Gastrocnemius medialis (tissue), 4 donors: Measurements from ENCODE around the gene KDM6A. TPM values are rescaled to one million over a fixed set of nuclear protein-coding genes. Genes with fewer than 3 reads are reported as not detected.

Experiments used
- ATAC-seq, 2 donors: fragments of 150-250 bp; one replicate each; pipeline ENCODE4 v1.9.1; 2016
- DNase-seq, 2 donors: peaks; one replicate each; pipeline ENCODE4 v3.0.0-alpha.2; 2019
- H3K27ac ChIP-seq, 4 donors: fragments of 200-600 bp; sonication (generic); 1 replicate in 1 of 4; 2 replicates in 3 of 4; pipeline ENCODE4 v1.5.1; 2016 to 2018; ENCODE audit warnings: mild to moderate bottlenecking in 2 of 4, moderate library complexity in 1 of 4
- H3K27me3 ChIP-seq, 3 donors: fragments of 200-600 bp; sonication (generic) in 2 of 3; 1 replicate in 1 of 3; 2 replicates in 2 of 3; pipeline versions ENCODE4 v1.5.1 to v1.6.0; 2016 to 2019; ENCODE audit warnings: mild to moderate bottlenecking in 1 of 3, moderate library complexity in 1 of 3
- H3K36me3 ChIP-seq, 2 donors: fragments of 200-600 bp; sonication (generic) in 1 of 2; one replicate each; pipeline ENCODE4 v1.5.1; 2017 to 2018
- H3K4me1 ChIP-seq, 2 donors: fragments of 200-600 bp; sonication (generic) in 1 of 2; one replicate each; pipeline ENCODE4 v1.5.1; 2016 to 2017; ENCODE audit warnings: mild to moderate bottlenecking in 2 of 2
- H3K4me3 ChIP-seq, 4 donors: fragments of 200-600 bp; sonication (generic) in 3 of 4; 1 replicate in 1 of 4; 2 replicates in 3 of 4; pipeline ENCODE4 v1.5.1; 2016 to 2019; ENCODE audit warnings: mild to moderate bottlenecking in 2 of 4
- H3K9me3 ChIP-seq, 3 donors: fragments of 200-600 bp; sonication (generic) in 2 of 3; 1 replicate in 1 of 3; 2 replicates in 2 of 3; pipeline ENCODE4 v1.5.1; 2016 to 2019
- POLR2A ChIP-seq, 2 donors: fragments of 450-650 bp; IDR thresholded peaks; one replicate each; pipeline ENCODE4 v1.6.1; 2017; ENCODE audit warnings: antibody characterized with exemption in 2 of 2, mild to moderate bottlenecking in 2 of 2, moderate library complexity in 2 of 2
- in situ Hi-C, 4 donors: fragments of 200-750 bp; cut with MboI; loops; one replicate each; pipeline versions ENCODE4 v1.15.0 to v1.8.0; 2017; ENCODE audit warnings: low sequenced_read_pairs in 4 of 4
- intact Hi-C: fragments of 100-400 bp; cut with DNase I; formaldehyde crosslinking; loops from one replicate; pipeline ENCODE4 v1.15.1; 2023; ENCODE audit warnings: low total_unique reads
- total RNA-seq, 4 donors: library from RNA; depleted of rRNA; stranded (reverse); fragments of >200 nt; gene quantifications; one replicate each; pipeline versions ENCODE4 v1.1.0 to v1.2.3, GENCODE V29; 2016
- TF ChIP-seq, protein P1 (sequence below), 5 experiments: fragments of 450-650 bp in 3 of 5; fragments of 200-600 bp in 2 of 5; sonication (generic) in 2 of 5; IDR thresholded peaks in 4 of 5; conservative IDR thresholded peaks in 1 of 5; 1 replicate in 4 of 5; 2 replicates in 1 of 5; pipeline ENCODE4 v1.5.1; 2016 to 2019; ENCODE audit warnings: antibody characterized with exemption in 5 of 5, mild to moderate bottlenecking in 3 of 5, moderate library complexity in 3 of 5

Gene KDM6A
- total RNA-seq, 4 donors from 2014 or later: 14.3 to 29.2 (median 20.1) TPM

DNA sequence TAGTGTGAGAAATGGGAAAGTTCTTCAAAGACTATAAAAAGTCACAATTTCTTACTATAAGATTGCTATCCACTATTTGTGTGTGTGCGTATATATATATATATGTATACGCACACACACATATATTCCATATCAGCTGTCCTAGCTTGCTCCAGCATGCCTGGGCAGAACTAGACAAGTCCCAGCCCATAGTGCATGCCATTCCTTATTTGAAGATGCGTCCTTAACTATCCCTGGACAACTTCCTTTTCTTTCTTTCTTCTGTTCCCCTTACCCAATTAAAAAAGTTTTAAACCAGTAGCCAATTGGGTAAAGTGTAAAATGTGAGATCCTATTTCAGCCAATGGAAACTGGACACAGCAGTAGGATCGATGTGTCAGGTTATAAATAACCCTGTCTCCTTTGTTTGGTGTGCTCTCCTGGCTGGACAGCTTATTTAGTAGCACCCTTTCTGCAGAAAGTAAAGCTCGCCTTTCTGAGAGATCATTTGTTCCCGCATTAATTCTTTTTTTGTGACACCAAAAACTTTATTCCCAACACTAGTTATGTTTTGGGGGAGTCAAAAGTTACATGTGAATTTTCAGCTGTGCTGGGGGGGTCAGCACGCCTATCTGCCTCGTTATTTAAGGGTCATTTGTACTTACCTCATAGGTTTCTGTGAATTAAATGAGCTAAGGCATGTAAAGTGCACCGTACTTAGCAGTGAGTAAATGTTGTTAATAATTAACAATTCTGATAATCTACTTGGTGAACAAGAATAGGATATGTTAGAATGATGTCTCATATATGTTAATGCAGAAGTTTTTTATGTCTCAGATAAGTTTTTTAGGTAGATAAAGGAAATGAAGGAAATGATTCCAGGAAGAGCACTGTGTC, 40.9 kb downstream of the KDM6A start:
- intact Hi-C loops (no loop called here), in situ Hi-C loops (no loop called here)
- Histone ChIP-seq H3K27ac (no peak overlapping the region), H3K9me3 (no peaks in the 10 kb centered on the region), H3K4me3 (no peak overlapping the region), H3K27me3 (no peaks in the 10 kb centered on the region), H3K4me1 (peaks cover 9 to 68% of the 10 kb centered on the region in 2 donors), H3K36me3 (no peaks in the 10 kb centered on the region)
- DNase-seq (no peak), ATAC-seq (no peak)
- no peak for TF ChIP-seq POLR2A (IDR thresholded peaks at IDR 0.05)
- TF ChIP-seq, protein P1, sequence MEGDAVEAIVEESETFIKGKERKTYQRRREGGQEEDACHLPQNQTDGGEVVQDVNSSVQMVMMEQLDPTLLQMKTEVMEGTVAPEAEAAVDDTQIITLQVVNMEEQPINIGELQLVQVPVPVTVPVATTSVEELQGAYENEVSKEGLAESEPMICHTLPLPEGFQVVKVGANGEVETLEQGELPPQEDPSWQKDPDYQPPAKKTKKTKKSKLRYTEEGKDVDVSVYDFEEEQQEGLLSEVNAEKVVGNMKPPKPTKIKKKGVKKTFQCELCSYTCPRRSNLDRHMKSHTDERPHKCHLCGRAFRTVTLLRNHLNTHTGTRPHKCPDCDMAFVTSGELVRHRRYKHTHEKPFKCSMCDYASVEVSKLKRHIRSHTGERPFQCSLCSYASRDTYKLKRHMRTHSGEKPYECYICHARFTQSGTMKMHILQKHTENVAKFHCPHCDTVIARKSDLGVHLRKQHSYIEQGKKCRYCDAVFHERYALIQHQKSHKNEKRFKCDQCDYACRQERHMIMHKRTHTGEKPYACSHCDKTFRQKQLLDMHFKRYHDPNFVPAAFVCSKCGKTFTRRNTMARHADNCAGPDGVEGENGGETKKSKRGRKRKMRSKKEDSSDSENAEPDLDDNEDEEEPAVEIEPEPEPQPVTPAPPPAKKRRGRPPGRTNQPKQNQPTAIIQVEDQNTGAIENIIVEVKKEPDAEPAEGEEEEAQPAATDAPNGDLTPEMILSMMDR (IDR thresholded peaks at IDR 0.05 in 4 of 5, conservative IDR thresholded peaks at IDR 0.05 in 1 of 5): no peak

DNA sequence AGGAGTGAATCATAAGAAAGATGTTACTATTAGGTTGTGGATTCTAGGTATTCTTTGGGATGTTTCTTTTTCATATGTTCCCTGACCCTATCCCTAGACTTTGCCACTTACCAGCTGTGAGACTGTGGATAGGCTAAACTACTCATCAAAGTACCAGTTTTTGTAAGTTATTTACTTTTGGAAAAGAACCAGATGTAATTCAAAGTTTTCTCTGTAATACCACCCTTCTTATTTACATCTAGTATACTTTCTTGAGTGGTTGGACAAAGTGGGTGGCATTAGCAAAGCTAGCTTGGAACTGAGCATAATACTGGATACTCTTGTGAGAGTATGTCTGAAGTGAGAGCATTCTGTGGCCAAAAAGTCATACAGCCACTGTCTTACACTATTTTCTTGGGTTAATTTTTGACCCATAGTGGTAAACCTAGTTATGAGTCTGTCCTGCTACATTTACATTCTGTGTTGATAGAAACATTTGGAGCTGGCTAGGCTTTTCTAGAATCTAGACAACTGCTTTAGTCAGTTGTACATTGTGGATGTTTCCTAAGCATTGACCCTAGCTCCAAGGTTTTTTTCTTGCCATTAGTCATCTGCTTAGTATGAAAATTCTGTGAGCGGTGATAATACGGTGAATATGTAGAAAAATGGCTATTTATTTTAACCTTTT, 41.7 kb downstream of the KDM6A start:
- in situ Hi-C loops: no loop called here
- no peak overlapping the region for H3K27ac ChIP-seq
- H3K9me3 ChIP-seq: no peaks in the 10 kb centered on the region
- no peaks in the 10 kb centered on the region for H3K36me3 ChIP-seq
- intact Hi-C loops: no loop called here
- DNase-seq: no peak
- TF ChIP-seq POLR2A (IDR thresholded peaks at IDR 0.05): no peak
- TF ChIP-seq, protein P1 (IDR thresholded peaks at IDR 0.05 in 4 of 5, conservative IDR thresholded peaks at IDR 0.05 in 1 of 5): no peak
- no peak for ATAC-seq
- no peak overlapping the region for H3K4me3 ChIP-seq
- H3K4me1 ChIP-seq: peaks cover 9 to 65% of the 10 kb centered on the region in 2 donors
- no peaks in the 10 kb centered on the region for H3K27me3 ChIP-seq

DNA sequence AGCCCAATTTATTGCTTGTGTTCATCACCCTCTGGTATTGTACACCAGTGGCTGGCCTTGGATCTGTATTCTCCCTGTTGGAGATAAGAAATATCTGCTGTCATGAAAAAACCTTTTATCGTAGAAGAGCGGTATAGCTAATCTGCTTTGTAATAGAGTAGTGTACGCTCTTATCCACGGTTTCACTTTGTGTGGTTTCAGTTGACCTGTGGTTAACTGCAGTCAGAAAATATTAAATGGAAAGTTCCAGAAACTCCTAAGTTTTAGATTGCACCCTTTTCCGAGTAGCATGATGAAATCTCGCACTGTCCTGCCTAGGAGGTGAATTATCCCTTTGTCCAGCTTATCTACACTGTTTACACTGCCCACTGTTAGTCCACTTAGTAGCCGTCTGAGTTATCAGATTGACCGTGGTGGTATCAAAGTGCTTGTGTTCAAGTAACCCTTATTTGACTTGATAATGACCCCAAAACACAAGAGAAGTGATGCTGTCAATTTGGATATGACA, 42.4 kb downstream of the KDM6A start:
- ATAC-seq: no peak
- in situ Hi-C loops: no loop called here
- intact Hi-C loops: no loop called here
- DNase-seq: no peak
- Histone ChIP-seq H3K27ac (no peak overlapping the region), H3K36me3 (no peaks in the 10 kb centered on the region), H3K9me3 (no peaks in the 10 kb centered on the region), H3K27me3 (no peaks in the 10 kb centered on the region), H3K4me1 (peaks cover 9 to 59% of the 10 kb centered on the region in 2 donors), H3K4me3 (no peak overlapping the region)
- TF ChIP-seq, protein P1 (IDR thresholded peaks at IDR 0.05 in 4 of 5, conservative IDR thresholded peaks at IDR 0.05 in 1 of 5): no peak

DNA sequence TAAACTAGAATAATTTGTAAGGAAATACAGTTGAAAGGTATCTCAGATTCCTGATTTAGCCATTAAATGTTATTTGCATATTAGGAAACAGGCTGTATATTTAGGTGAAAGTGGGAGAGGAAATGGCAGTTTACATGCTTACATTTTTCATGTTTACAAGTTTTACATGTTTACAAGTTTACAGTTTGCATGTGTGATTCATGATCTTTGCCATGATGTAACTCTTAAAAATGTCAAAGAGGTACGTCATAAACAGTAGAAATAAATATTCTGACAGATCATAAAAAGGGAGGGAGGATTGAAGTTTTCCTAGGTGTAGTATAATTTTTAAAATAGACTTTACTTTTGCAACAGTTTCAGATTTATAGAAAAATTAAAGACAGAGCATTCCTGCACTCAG, 45.7 kb downstream of the KDM6A start:
- intact Hi-C loops (no loop called here), in situ Hi-C loops (no loop called here)

More for the DNA sequence above, 45.7 kb downstream of the KDM6A start:
- ATAC-seq: no peak
- H3K9me3 ChIP-seq: no peaks in the 10 kb centered on the region
- peaks cover 8 to 51% of the 10 kb centered on the region in 2 donors for H3K4me1 ChIP-seq
- TF ChIP-seq, protein P1 (IDR thresholded peaks at IDR 0.05 in 4 of 5, conservative IDR thresholded peaks at IDR 0.05 in 1 of 5): no peak
- TF ChIP-seq POLR2A (IDR thresholded peaks at IDR 0.05): no peak
- DNase-seq: no peak
- H3K27ac ChIP-seq: no peak overlapping the region
- H3K27me3 ChIP-seq: no peaks in the 10 kb centered on the region
- H3K36me3 ChIP-seq: no peaks in the 10 kb centered on the region
- H3K4me3 ChIP-seq: no peak overlapping the region
